Measurements from ENCODE around the gene MITF.

GRCh38 chr3:69737392-69737791, 1.9 kb upstream of the MITF start:
- TF ChIP-seq CTCF (IDR thresholded peaks at IDR 0.05) (no peak), EP300 (IDR thresholded peaks at IDR 0.05) (no peak), POLR2A (IDR thresholded peaks at IDR 0.05) (no peak)

All from suprapubic skin (tissue), 3 donors.